Adipose tissue (tissue), 3 donors: Measurements from ENCODE around the gene KLHL10. TPM values are rescaled to one million over a fixed set of nuclear protein-coding genes. Genes with fewer than 3 reads are reported as not detected.
"Not testable (repeated sequence)": the region's sequence is repeated elsewhere in the genome, so short reads cannot be mapped to it uniquely, and the experiment has no call there.

Experiments
- H3K27ac ChIP-seq: one replicate; pipeline ENCODE4 v1.5.1; 2013; ENCODE audit warnings: low read depth, low read length
- WGBS, 3 donors: extraction: QIAGEN DNeasy Blood & Tissue Kit; methylation state at CpG; one replicate each; pipeline ENCODE4 v1.1.7; 2013; 5-methylcytosine and 5-hydroxymethylcytosine counted together
- polyA plus RNA-seq, 3 donors: library from polyadenylated mRNA; stranded (reverse); fragments of 200-250 nt; gene quantifications; one replicate each; pipeline ENCODE4 v1.2.3, GENCODE V29; 2013
- donor health status: healthy with polysubstance abuse.
- donor health status: Bipolar disorder and iron deficiency.
- donor health status: healthy.

Gene KLHL10
- polyA plus RNA-seq, 3 donors = 0.02 to 0.79 (median 0.64) TPM

DNA sequence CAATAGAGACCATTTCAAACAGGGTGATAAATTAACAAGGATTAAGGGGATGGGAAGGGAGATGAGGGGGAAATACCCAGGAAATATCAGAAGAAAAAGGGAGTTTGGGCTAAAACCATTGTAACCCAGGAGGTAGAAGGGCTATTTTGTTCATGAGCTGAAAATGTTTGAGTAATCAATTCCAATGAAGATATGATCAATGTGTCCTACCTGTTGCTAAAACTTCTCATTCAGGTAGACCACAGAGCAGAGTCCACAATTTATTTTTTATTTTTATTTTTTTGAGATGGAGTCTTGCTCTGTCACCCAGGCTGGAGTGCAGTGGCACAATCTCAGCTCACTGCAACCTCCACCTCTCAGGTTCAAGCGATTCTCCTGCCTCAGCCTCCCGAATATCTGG, 1.8 kb downstream of the KLHL10 start:
- not testable (repeated sequence) for H3K27ac ChIP-seq
- 92 to 99% (median 93%) methylated on average over 2 of the region's 2 CpGs for WGBS, 3 donors

DNA sequence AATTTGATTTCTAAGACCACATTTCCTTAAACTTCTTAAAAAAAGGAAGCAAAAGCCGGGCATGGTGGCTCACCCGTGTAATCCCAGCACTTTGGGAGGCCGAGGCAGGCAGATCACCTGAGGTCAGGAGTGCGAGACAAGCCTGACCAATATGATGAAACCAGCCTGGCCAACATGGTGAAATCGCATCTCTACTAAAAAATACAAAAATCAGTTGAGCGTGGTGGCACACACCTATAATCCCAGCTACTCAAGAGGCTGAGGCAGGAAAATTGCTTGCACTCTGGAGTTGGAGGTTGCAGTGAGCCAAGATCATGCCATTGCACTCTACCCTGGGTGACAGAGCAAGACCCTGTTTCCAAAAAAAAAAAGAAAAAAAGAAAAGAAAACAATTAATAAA, 3.2 kb downstream of the KLHL10 start:
- H3K27ac ChIP-seq = not testable (repeated sequence)
- WGBS, 3 donors = 76 to 95% (median 82%) methylated on average over 6 of the region's 6 CpGs

DNA sequence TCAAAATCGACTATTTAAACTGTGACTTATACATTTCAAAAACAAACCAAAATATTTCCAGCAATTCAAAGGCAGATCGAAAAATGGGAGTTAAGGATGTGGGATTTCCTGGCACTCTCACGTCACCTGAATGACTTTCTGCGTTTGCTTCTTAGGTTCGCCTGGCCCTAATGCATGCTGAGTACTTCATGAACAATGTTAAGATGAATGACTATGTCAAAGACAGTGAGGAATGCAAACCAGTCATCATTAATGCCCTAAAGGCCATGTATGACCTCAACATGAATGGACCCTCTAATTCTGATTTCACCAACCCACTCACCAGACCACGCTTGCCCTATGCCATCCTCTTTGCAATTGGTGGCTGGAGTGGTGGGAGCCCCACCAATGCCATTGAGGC, 7.3 kb downstream of the KLHL10 start:
- WGBS, 3 donors = 91 to 94% (median 92%) methylated on average over 6 of the region's 6 CpGs
- no peak overlapping the region for H3K27ac ChIP-seq

DNA sequence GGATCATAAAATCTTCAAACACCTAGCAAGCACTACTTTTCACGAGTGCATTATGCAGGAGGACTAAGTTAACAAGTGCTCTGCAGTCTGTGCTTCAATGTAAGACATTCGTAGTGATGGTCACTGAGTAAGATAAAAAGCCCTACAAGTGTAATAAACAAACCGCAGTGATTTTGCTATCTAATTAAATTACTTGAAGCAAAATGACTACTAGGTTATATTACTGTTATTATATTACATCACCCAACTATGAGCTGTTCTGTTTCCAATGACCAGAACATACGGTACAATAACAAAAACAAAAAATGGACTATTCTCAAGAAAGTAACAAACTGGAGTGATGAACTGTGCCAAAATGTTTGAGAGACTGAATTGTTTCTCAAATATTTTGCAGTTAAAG, 11.2 kb downstream of the KLHL10 start:
- 70 to 83% (median 74%) methylated on average over 4 of the region's 4 CpGs for WGBS, 3 donors
- no peak overlapping the region for H3K27ac ChIP-seq

DNA sequence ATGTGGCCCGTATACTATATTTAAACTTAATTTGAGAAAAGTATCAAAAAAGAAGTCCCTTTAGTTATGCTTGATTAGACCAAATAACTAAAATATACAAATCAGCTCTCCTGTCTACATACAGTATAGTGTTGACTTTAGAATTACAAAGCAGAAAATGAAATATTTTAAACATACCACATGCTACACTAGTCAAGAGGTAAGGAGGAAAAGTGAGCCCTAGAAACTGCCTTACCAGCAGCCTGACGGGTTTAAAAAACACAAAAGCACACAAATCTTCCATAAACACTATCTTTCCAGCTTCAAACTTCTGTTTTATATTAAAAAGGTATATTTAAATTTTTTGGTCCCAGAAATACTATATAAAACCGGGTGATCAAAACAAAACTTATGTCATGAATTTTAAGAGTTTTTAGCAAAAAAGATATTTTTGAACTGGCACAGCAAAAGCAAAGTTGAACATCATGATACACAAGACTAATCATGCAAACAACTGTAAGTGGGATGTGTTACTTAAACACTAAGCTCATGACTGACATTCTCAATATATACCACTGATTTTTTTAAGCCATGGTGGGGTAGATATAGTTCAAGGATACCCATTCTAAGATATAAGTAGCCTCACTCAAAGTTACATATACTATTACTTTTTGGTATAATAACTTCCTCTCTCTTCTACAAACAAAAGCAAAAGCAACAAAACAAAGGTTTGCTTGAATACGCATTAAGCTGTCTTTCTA, 11.8 kb downstream of the KLHL10 start:
- WGBS, 3 donors = 80 to 82% (median 80%) methylated on average over 4 of the region's 4 CpGs
- H3K27ac ChIP-seq = no peak overlapping the region

DNA sequence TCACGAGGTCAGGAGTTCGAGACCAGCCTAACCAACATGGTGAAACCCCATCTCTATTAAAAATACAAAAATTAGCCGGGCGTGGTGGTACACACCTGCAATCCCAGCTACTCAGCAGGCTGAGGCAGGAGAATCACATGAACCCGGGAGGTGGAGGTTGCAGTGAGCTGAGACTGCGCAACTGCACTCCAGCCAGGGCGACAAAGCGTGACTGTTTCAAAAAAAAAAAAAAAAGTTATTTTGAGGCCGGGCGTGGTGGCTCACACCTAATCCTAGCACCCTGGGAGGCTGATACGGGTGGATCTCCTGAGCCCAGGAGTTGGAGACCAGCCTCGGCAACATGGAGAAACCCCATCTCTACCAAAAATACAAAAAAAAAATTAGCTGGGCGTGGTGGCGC, 13.8 kb downstream of the KLHL10 start:
- WGBS, 3 donors = 93 to 95% (median 94%) methylated on average over 14 of the region's 14 CpGs

DNA sequence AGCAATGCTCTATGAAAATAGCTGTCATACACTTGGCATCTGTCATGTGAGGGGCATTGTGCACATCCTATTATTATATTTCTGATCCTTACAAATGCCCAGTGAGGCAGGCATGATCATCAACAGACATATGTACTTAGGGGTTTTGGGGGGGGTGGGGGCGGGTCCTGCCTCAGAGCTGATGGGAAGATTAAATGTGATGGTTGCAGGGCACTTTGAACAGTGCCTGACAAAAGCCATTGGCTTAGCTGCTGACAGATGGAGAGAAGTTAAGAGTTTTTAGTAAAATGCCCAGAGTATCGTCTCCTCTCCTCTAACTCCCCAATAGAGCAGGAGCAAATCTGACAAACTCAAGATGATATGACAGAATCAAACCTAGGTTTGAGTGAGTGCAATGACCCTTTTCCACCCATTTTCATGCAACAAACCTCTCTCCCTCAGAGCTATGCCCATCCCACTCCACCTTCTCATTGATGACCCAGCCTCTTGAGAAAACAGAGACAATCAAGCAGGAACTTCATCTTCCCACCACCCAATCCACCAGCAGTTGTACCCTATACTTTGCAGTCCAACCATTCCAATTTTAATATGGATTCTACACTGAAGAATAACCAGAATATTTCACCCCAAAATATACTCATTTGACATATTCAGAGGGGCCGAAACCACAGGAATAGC, 22.8 kb downstream of the KLHL10 start:
- no peak overlapping the region for H3K27ac ChIP-seq
- WGBS, 3 donors = 74 to 86% (median 81%) methylated on average over 3 of the region's 3 CpGs

More for the DNA sequence above, 13.8 kb downstream of the KLHL10 start:
- H3K27ac ChIP-seq = not testable (repeated sequence)

DNA sequence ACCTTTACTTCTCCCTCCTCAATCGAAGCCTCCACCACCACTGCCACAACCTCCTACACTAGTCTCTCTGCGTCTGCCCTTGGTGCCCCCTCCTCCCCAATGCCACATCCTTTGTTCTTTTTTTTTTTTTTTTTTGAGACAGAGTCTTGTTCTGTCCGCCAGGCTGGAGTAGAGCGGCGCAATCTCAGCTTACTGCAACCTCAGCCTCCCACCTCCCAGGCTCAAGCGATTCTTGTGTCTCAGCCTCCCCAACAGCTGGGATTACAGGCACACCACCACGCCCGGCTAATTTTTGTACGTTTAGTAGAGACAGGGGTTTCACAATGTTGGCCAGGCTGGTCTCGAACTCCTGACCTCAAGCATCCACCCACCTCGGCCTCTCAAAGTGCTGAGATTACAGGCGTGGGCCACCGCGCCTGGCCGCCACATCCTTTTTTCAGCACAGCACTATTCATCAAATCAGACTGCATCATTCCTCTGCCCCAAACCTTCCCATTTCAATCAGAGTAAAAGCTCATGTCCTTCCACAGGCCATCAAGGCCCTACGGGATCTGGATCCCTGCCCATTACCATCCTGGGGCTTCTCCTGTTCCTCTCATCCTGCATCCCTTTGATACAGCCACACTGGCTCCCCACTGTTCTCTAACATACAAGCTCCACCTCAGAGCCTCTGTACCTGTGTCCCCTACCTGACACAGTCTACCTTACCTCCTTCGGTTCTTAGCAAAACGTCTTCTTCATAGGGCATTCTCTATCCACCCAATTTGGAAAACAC, 25.6 kb downstream of the KLHL10 start:
- H3K27ac ChIP-seq = no peak overlapping the region
- WGBS, 3 donors = 57 to 69% (median 62%) methylated on average over 18 of the region's 18 CpGs

DNA sequence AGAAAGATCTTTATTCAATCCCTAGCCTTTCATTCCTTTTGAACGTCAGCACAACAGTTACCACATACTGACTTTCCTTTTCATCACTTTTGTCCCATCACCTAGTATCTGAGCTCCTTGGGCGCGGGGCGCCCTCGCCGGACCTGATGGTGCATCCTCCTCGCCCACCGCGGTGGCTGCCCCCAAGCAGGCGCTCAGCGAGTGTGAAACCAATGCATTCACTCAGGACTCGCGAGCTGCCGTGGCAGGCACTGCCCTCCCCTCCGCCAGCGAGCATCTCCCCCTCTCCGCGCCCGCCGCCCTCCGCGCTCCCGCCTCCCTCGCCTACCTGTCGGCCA, 26.8 kb downstream of the KLHL10 start:
- WGBS, 3 donors = 0% methylated on average over 20 to 25 of the region's 25 CpGs
- no peak overlapping the region for H3K27ac ChIP-seq

DNA sequence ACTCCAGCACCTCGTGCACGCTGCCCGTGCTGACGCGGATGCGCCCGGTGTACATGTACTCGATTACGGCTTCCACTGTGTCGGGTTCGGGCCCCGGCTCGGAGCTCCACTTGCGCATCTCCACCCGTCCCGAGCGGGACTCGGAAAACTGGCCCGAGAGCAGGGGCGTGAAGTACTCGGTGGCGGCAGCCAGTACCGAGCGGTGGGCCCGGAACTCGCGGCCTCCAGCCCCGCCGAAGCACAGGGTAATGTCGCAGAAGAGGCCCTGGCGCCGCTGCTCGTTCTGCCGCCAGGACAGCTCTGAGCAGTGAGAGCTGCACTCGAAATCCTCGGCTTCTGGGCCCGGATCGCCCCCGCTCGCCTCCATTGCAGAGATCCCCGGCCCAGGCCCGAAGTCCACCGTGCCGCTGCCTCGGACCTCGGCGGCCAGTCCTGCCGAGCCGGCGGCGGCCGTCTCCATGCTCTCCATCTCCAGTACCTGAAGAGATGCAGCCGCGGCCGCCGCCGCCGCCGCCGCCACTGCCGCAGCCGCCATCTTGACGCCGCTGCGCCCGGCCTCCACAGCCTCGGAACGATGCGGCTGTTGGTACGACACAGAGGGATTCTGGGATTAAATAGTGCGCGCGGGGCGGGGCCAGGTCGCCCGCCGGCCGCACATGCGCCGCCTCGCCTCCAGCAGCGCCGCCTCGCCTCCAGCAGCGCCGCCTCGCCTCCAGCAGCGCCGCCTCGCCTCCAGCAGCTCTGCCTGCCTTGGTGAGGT, 27.4 kb downstream of the KLHL10 start, which contains the start of gene KLHL11:
Gene KLHL11, minus strand, starts transcription at position 588 of the 760 bp plus-strand sequence. Its CDS starts 53 bp downstream, at position 535.
- H3K27ac ChIP-seq = no peak within 1 kb of the TSS
- WGBS, 3 donors = 0% methylated on average over 70 to 88 of the region's 90 CpGs

DNA sequence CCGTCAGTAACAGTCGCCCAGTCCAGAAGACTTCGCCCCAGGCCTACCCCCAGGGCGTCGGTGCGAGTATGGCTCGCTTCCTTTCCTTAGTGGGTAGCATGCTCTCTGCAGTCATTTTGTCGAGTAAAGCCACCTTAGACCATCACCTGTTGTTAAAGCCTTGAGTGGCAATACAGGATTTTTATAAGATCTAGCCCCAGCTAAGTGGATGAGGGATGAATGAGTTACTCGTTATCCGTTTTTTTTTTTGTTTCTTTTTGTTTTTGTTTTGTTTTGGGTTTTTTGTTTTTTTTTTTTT, 27.9 kb downstream of the KLHL10 start:
- H3K27ac ChIP-seq = no peak overlapping the region
- WGBS, 3 donors = 0 to 4% (median 2%) methylated on average over 10 of the region's 10 CpGs

DNA sequence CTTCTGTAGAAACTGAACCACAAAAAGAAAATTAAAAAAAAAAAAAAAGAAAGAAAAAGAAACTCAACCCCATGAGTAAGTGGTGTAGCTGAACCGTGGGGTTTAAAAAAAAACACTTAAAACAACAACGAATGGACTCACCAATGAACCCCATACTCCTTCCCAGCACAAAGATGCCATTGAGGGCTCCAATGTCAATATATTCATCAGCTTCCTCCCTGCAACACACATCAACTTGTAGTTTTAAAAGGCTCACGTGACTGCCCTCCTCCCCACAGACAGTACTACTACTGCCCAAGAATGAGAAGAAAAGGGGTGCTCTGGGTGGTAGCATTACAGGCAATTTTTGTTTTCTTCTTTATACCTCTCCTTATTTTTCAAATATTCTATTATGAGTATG, 30.9 kb downstream of the KLHL10 start:
- WGBS, 3 donors = 58 to 77% (median 62%) methylated on average over 3 of the region's 3 CpGs
- no peak overlapping the region for H3K27ac ChIP-seq

DNA sequence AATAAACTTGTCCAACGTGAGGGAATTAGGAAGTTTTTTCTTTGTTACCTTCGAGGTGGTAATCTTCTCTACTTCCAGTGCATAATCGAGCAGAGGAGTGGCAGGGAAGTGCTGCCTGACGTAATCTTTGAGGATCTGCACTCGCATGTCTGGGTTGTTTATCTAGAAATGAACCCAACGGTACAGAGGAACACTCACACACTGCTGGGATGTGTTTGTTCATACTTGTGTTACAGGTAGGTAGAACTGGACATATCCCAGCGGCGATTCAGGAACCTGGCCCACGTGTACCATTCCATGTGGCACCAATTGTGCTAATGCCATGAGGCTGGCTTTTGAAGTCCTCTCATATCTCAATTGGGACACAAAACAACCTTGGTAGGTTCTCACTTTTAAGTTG, 31.8 kb downstream of the KLHL10 start:
- 67 to 70% (median 70%) methylated on average over 9 of the region's 9 CpGs for WGBS, 3 donors
- no peak overlapping the region for H3K27ac ChIP-seq

DNA sequence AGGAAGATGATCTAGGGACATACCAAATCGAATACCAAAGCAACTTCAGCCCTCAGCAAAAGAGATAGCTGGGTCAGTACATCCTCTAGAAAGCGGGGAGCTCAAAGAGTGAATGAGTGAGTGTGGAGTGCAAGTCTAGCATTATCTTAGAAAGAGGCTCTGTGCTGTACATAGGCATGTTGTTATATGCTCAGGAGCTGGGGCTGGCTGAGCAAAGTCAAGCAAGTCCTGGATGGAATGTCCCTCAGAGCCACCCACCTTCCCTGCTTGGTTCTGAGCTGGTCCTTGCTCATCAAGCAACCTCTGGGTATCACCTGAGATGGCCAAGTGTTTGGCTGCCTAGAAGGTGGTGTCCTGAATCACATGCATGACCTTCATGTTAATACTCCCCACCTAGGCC, 32.5 kb downstream of the KLHL10 start:
- H3K27ac ChIP-seq = no peak overlapping the region
- 80 to 88% (median 87%) methylated on average over 2 of the region's 2 CpGs for WGBS, 3 donors

DNA sequence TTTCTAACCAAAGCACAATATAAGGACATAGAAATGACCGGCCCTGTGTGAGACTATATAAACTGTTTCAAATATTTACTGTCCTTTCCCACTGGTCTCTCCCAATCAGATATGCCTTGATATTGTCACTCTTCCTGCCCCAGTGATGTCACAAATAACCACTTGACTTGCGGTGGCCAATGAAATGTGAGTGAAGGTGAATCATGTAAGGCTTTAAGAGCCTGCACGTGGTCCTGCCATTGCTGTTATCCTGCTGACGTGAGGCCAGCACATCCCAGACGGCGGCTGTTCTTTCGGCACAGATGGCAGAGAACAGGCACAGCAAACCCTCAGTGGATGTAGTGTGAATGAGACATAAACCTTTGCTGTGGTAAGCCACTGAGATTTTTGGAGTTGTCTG, 33.0 kb downstream of the KLHL10 start:
- WGBS, 3 donors = 77 to 89% (median 82%) methylated on average over 7 of the region's 7 CpGs
- no peak overlapping the region for H3K27ac ChIP-seq

DNA sequence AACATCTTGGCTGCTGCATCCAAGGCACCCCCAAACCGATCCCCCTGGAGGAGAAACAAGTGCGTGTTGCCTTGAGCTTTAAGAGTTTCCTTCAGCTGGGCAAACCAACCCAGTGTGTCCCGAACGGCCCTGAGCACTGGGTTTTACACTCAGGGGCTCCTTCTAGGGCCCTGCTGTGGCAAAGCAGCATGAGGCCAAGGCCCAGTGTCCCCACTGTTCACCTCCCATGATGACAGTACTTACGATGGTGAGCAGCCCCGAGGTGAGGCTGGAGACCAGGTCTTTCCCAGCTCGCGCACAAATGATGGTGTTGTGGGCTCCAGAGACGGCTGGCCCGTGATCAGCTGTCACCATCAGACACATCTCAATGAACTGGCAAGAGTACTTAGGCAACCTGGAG, 34.2 kb downstream of the KLHL10 start:
- no peak overlapping the region for H3K27ac ChIP-seq
- WGBS, 3 donors = 87 to 96% (median 94%) methylated on average over 10 of the region's 10 CpGs

DNA sequence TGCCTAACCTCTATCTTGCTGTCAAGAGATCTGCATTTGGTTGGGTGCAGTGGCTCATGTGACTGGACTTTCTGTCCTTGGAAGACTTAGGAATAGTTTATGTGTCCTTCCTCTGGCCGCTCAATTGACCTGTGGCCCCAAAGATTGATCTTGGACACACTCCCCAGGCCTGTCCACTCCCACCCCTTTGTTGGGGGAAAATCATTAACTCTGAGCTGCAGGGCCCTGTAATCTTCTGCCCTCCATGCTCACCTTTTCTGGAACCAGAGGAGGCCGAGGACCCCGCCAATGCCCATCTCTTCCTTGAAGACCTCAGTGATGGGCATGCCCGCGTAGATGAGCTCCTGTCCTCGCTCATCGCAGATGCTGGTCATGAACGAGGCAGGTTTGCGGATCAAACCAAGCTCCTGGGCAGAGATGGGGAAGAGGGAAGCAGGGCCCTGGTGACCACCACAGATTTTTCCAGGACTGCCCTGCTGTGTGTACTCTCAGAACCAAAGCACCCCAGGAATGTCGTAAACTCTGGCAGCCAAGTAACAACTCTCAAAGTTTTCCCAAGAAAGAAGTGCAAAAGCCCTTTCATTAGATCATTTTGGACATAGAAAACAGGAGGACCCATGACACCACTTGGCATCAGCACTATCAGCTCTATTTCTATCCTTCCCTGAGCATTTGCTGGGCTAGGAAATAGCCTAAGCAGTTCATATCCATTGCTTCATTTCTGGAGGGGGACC, 36.1 kb downstream of the KLHL10 start:
- 93 to 95% (median 95%) methylated on average over 10 of the region's 10 CpGs for WGBS, 3 donors
- H3K27ac ChIP-seq = no peak overlapping the region

DNA sequence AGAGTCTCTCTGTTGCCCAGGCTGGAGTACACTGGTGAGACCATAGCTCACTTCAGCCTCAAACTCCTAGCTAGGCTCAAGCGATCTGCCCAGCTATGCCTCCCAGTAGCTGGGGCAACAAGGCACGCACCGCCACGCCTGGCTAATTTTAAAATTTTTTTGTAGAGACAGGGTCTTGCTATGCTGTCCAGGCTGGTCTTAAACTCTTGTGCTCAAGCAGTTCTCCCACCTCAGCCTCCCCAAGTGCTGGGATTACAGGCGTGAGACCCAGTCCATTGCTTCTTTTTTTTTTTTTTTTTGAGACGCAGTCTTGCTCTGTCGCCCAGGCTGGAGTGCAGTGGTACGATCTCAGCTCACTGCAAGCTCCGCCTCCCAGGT, 36.7 kb downstream of the KLHL10 start:
- WGBS, 3 donors = 96 to 98% (median 96%) methylated on average over 7 to 9 of the region's 9 CpGs
- H3K27ac ChIP-seq = not testable (repeated sequence)
